ENCODE data around the gene TLL2. TPM values are rescaled to one million over a fixed set of nuclear protein-coding genes. Genes with fewer than 3 reads are reported as not detected.

The TLL2 gene
- total RNA-seq, 1 donor from 2014 or later: not detected

- Histone ChIP-seq H3K27me3 (peaks cover 23% of the 10 kb centered on the region), H3K4me1 (peaks cover 23% of the 10 kb centered on the region), H3K36me3 (no peaks in the 10 kb centered on the region), H3K4me3 (peak overlapping the region; percentile 48), H3K9me3 (no peaks in the 10 kb centered on the region), H3K27ac (no peak overlapping the region)
- ATAC-seq (no peak), DNase-seq (no peak)
- TF ChIP-seq CTCF (IDR thresholded peaks at IDR 0.05): no peak
- intact Hi-C loops (cut with DNase I): loop anchor here (10.0 kb wide), 1 partner anchor 118 kb away; no protein-coding TSS in a partner anchor
Measured at GRCh38 chr10:96513305-96513697, 425 bp downstream of the TLL2 start.

GRCh38 chr10:96512524-96513304, 1.0 kb downstream of the TLL2 start:
- H3K27ac ChIP-seq: no peak overlapping the region
- H3K27me3 ChIP-seq: peaks cover 23% of the 10 kb centered on the region
- peak overlapping the region; percentile 48 for H3K4me3 ChIP-seq
- ATAC-seq (peak; percentile 15), DNase-seq (no peak)
- intact Hi-C loops (cut with DNase I): loop anchor here (10.0 kb wide), 1 partner anchor 118 kb away; no protein-coding TSS in a partner anchor
- no peaks in the 10 kb centered on the region for H3K36me3 ChIP-seq
- TF ChIP-seq CTCF (IDR thresholded peaks at IDR 0.05): no peak
- peaks cover 23% of the 10 kb centered on the region for H3K4me1 ChIP-seq
- no peaks in the 10 kb centered on the region for H3K9me3 ChIP-seq

GRCh38 chr10:96511044-96511945, 2.4 kb downstream of the TLL2 start:
- ATAC-seq: peak; percentile 22
- no peak overlapping the region for H3K4me3 ChIP-seq
- no peak overlapping the region for H3K27ac ChIP-seq
- DNase-seq: no peak
- peaks cover 23% of the 10 kb centered on the region for H3K27me3 ChIP-seq
- TF ChIP-seq CTCF (IDR thresholded peaks at IDR 0.05): peak; percentile 41
- no peaks in the 10 kb centered on the region for H3K9me3 ChIP-seq
- no peaks in the 10 kb centered on the region for H3K36me3 ChIP-seq
- peaks cover 23% of the 10 kb centered on the region for H3K4me1 ChIP-seq
- intact Hi-C loops (cut with DNase I): loop anchor here (10.0 kb wide), 1 partner anchor 116 kb away; no protein-coding TSS in a partner anchor

- no peak for TF ChIP-seq CTCF (IDR thresholded peaks at IDR 0.05)
- intact Hi-C loops (cut with DNase I): no loop called here
- DNase-seq (no peak), ATAC-seq (no peak)
- H3K4me1 ChIP-seq: peaks cover 19% of the 10 kb centered on the region
- H3K9me3 ChIP-seq: no peaks in the 10 kb centered on the region
- no peak overlapping the region for H3K4me3 ChIP-seq
- peaks cover 16% of the 10 kb centered on the region for H3K27me3 ChIP-seq
- no peak overlapping the region for H3K27ac ChIP-seq
- no peaks in the 10 kb centered on the region for H3K36me3 ChIP-seq
Measured at GRCh38 chr10:96509017-96509641, 4.6 kb downstream of the TLL2 start.

- no peak for DNase-seq
- H3K27me3 ChIP-seq: peaks cover 7% of the 10 kb centered on the region
- TF ChIP-seq CTCF (IDR thresholded peaks at IDR 0.05): no peak
- peaks cover under 1% of the 10 kb centered on the region for H3K4me1 ChIP-seq
- H3K36me3 ChIP-seq: no peaks in the 10 kb centered on the region
- ATAC-seq: no peak
- H3K9me3 ChIP-seq: no peaks in the 10 kb centered on the region
- no peak overlapping the region for H3K4me3 ChIP-seq
- H3K27ac ChIP-seq: no peak overlapping the region
- intact Hi-C loops (cut with DNase I): no loop called here
Measured at GRCh38 chr10:96507044-96507443, 6.7 kb downstream of the TLL2 start.
